Measurements from ENCODE around the gene OTOS.
A peak's percentile ranks its signal among the peaks of the same experiment; 100 is the strongest.

Gene OTOS

GRCh38 chr2:240159251-240159839, 18.9 kb upstream of the OTOS start:
- TF ChIP-seq EGR1 (IDR thresholded peaks at IDR 0.05) (no peak), MAX (IDR thresholded peaks at IDR 0.05) (no peak), RAD21 (IDR thresholded peaks at IDR 0.05; ENCODE audit: low read depth) (no peak), TEAD4 (IDR thresholded peaks at IDR 0.05) (no peak), YY1 (IDR thresholded peaks at IDR 0.05; ENCODE audit: low read depth) (no peak), CEBPB (IDR thresholded peaks at IDR 0.05) (no peak), CREB1 (IDR thresholded peaks at IDR 0.05; ENCODE audit: low read depth) (no peak), TAF1 (IDR thresholded peaks at IDR 0.05; ENCODE audit: low read depth) (no peak)

- TF ChIP-seq YY1 (IDR thresholded peaks at IDR 0.05; ENCODE audit: low read depth) (no peak), REST (IDR thresholded peaks at IDR 0.05; ENCODE audit: low read depth) (0 out of 2 replicates have a peak, but pooled peaks have one; percentile 12)
These were observed 16.7 kb upstream of the OTOS start for GRCh38 chr2:240157147-240157470.

GRCh38 chr2:240156435-240157146, 16.1 kb upstream of the OTOS start:
- TF ChIP-seq CREB1 (IDR thresholded peaks at IDR 0.05; ENCODE audit: low read depth): no peak
- TF ChIP-seq TCF12 (IDR thresholded peaks at IDR 0.05; ENCODE audit: low read depth): no peak
- TF ChIP-seq EP300 (IDR thresholded peaks at IDR 0.05; ENCODE audit: borderline replicate concordance): no peak

- no peak for TF ChIP-seq TCF12 (IDR thresholded peaks at IDR 0.05; ENCODE audit: low read depth)
- TF ChIP-seq CEBPB (IDR thresholded peaks at IDR 0.05): no peak
- TF ChIP-seq USF1 (IDR thresholded peaks at IDR 0.05): no peak
- TF ChIP-seq YY1 (IDR thresholded peaks at IDR 0.05; ENCODE audit: low read depth): no peak
- no peak for TF ChIP-seq TEAD4 (IDR thresholded peaks at IDR 0.05)
- no peak for TF ChIP-seq REST (IDR thresholded peaks at IDR 0.05; ENCODE audit: low read depth)
- TF ChIP-seq EGR1 (IDR thresholded peaks at IDR 0.05): no peak
- TF ChIP-seq ZBTB7A (IDR thresholded peaks at IDR 0.05; ENCODE audit: low read depth): no peak
- TF ChIP-seq CREB1 (IDR thresholded peaks at IDR 0.05; ENCODE audit: low read depth): no peak
- no peak for TF ChIP-seq RAD21 (IDR thresholded peaks at IDR 0.05; ENCODE audit: low read depth)
- TF ChIP-seq EP300 (IDR thresholded peaks at IDR 0.05; ENCODE audit: borderline replicate concordance): no peak
- no peak for TF ChIP-seq MAX (IDR thresholded peaks at IDR 0.05)
- TF ChIP-seq FOXM1 (IDR thresholded peaks at IDR 0.05; ENCODE audit: borderline replicate concordance, low read depth): no peak
- TF ChIP-seq NFIC (IDR thresholded peaks at IDR 0.05): no peak
- no peak for TF ChIP-seq TAF1 (IDR thresholded peaks at IDR 0.05; ENCODE audit: low read depth)
These were observed 15.4 kb upstream of the OTOS start for GRCh38 chr2:240155745-240156390.

GRCh38 chr2:240155048-240155744, 14.7 kb upstream of the OTOS start:
- no peak for TF ChIP-seq USF1 (IDR thresholded peaks at IDR 0.05)
- TF ChIP-seq ZBTB7A (IDR thresholded peaks at IDR 0.05; ENCODE audit: low read depth): no peak
- TF ChIP-seq TAF1 (IDR thresholded peaks at IDR 0.05; ENCODE audit: low read depth): no peak
- no peak for TF ChIP-seq EP300 (IDR thresholded peaks at IDR 0.05; ENCODE audit: borderline replicate concordance)
- TF ChIP-seq RAD21 (IDR thresholded peaks at IDR 0.05; ENCODE audit: low read depth): no peak
- no peak for TF ChIP-seq EGR1 (IDR thresholded peaks at IDR 0.05)

GRCh38 chr2:240154606-240155005, 14.1 kb upstream of the OTOS start:
- no peak for TF ChIP-seq TCF12 (IDR thresholded peaks at IDR 0.05; ENCODE audit: low read depth)
- TF ChIP-seq TEAD4 (IDR thresholded peaks at IDR 0.05): no peak
- TF ChIP-seq RAD21 (IDR thresholded peaks at IDR 0.05; ENCODE audit: low read depth): no peak
- TF ChIP-seq CEBPB (IDR thresholded peaks at IDR 0.05): no peak
- no peak for TF ChIP-seq USF1 (IDR thresholded peaks at IDR 0.05)
- TF ChIP-seq NFIC (IDR thresholded peaks at IDR 0.05): no peak
- no peak for TF ChIP-seq REST (IDR thresholded peaks at IDR 0.05; ENCODE audit: low read depth)
- TF ChIP-seq TAF1 (IDR thresholded peaks at IDR 0.05; ENCODE audit: low read depth): no peak
- TF ChIP-seq YY1 (IDR thresholded peaks at IDR 0.05; ENCODE audit: low read depth): no peak
- no peak for TF ChIP-seq CREB1 (IDR thresholded peaks at IDR 0.05; ENCODE audit: low read depth)
- no peak for TF ChIP-seq EGR1 (IDR thresholded peaks at IDR 0.05)
